ENCODE data around the gene CHCHD6. TPM values are rescaled to one million over a fixed set of nuclear protein-coding genes. Genes with fewer than 3 reads are reported as not detected.

CHCHD6 gene
- total RNA-seq, 1 experiment from 2014 or later, result 45.9 TPM

GRCh38 chr3:126952983-126953660, 249.1 kb downstream of the CHCHD6 start:
- H3K4me3 Mint-ChIP-seq (ENCODE audit: low read depth, unreplicated experiment), result no peak overlapping the region
- no peaks in the 10 kb centered on the region for H3K9me3 Mint-ChIP-seq (ENCODE audit: low read depth, unreplicated experiment)
- no peaks in the 10 kb centered on the region for H3K36me3 Mint-ChIP-seq (ENCODE audit: insufficient read depth, unreplicated experiment)
- intact Hi-C loops (cut with micrococcal nuclease; ENCODE audit: unreplicated experiment), result no loop called here
- CTCF ChIA-PET, result no interaction called here
- H3K4me1 Mint-ChIP-seq (ENCODE audit: low read depth, unreplicated experiment), result no peaks in the 10 kb centered on the region
- no TSS peak for BruUV-seq (replicated peaks)
- DNase-seq, result no peak
- H3K27me3 Mint-ChIP-seq (ENCODE audit: unreplicated experiment), result no peaks in the 10 kb centered on the region
- TF ChIP-seq, protein P1, sequence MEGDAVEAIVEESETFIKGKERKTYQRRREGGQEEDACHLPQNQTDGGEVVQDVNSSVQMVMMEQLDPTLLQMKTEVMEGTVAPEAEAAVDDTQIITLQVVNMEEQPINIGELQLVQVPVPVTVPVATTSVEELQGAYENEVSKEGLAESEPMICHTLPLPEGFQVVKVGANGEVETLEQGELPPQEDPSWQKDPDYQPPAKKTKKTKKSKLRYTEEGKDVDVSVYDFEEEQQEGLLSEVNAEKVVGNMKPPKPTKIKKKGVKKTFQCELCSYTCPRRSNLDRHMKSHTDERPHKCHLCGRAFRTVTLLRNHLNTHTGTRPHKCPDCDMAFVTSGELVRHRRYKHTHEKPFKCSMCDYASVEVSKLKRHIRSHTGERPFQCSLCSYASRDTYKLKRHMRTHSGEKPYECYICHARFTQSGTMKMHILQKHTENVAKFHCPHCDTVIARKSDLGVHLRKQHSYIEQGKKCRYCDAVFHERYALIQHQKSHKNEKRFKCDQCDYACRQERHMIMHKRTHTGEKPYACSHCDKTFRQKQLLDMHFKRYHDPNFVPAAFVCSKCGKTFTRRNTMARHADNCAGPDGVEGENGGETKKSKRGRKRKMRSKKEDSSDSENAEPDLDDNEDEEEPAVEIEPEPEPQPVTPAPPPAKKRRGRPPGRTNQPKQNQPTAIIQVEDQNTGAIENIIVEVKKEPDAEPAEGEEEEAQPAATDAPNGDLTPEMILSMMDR (IDR thresholded peaks at IDR 0.05; ENCODE audit: unreplicated experiment), result no peak
- no peak overlapping the region for H3K27ac Mint-ChIP-seq (ENCODE audit: unreplicated experiment)

DNA sequence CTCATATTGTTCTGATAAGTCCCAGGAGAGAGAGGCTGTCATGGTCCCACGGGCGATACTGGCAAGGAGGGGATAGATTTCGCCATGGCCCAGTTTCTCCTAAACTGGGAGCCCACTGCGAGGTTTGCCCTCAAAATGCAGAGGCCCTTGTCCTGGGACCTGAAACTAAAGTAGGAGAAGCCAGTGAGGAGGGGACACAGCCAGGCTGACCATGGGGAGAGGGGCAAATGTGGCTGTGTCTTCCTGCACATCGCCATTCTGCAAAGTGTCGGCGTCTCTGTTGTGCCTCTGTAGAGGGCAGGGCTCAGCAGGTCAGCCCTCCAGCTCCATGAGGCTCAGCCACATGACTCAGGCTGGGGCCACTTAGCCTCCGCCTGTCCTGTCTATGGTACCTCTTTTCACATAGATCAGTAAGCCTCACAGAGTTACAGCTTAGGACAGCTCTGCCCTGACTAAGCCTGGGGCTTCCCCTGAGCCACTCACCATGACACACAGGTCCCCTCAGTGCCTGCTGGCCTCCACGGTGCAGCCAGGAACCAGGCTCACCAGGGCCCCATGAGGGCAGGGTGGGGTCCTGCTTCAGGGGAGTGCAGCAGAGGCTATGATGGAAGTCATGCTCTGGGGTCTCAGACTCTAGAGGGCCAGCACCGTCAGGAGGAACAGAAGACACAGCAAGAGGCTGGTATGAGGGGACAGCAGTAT, 250.3 kb downstream of the CHCHD6 start:
- Mint-ChIP-seq H3K36me3 (ENCODE audit: insufficient read depth, unreplicated experiment) (no peaks in the 10 kb centered on the region), H3K27me3 (ENCODE audit: unreplicated experiment) (no peaks in the 10 kb centered on the region), H3K9me3 (ENCODE audit: low read depth, unreplicated experiment) (no peaks in the 10 kb centered on the region), H3K27ac (ENCODE audit: unreplicated experiment) (no peak overlapping the region), H3K4me3 (ENCODE audit: low read depth, unreplicated experiment) (no peak overlapping the region), H3K4me1 (ENCODE audit: low read depth, unreplicated experiment) (no peaks in the 10 kb centered on the region)
- DNase-seq, result no peak
- no TSS peak for BruUV-seq (replicated peaks)
- CTCF ChIA-PET, result no interaction called here
- TF ChIP-seq, protein P1 (IDR thresholded peaks at IDR 0.05; ENCODE audit: unreplicated experiment), result no peak
- intact Hi-C loops (cut with micrococcal nuclease; ENCODE audit: unreplicated experiment), result no loop called here

- Mint-ChIP-seq H3K27ac (ENCODE audit: unreplicated experiment) (no peak overlapping the region), H3K9me3 (ENCODE audit: low read depth, unreplicated experiment) (no peaks in the 10 kb centered on the region), H3K27me3 (ENCODE audit: unreplicated experiment) (no peaks in the 10 kb centered on the region), H3K4me1 (ENCODE audit: low read depth, unreplicated experiment) (no peaks in the 10 kb centered on the region), H3K36me3 (ENCODE audit: insufficient read depth, unreplicated experiment) (no peaks in the 10 kb centered on the region), H3K4me3 (ENCODE audit: low read depth, unreplicated experiment) (no peak overlapping the region)
- DNase-seq, result no peak
- CTCF ChIA-PET, result no interaction called here
- TF ChIP-seq, protein P1 (IDR thresholded peaks at IDR 0.05; ENCODE audit: unreplicated experiment), result no peak
- no TSS peak for BruUV-seq (replicated peaks)
- intact Hi-C loops (cut with micrococcal nuclease; ENCODE audit: unreplicated experiment), result no loop called here
Measured at GRCh38 chr3:126955004-126955790, 251.2 kb downstream of the CHCHD6 start.

- H3K4me1 Mint-ChIP-seq (ENCODE audit: low read depth, unreplicated experiment), result no peaks in the 10 kb centered on the region
- peaks cover 3% of the 10 kb centered on the region for H3K36me3 Mint-ChIP-seq (ENCODE audit: insufficient read depth, unreplicated experiment)
- no peaks in the 10 kb centered on the region for H3K9me3 Mint-ChIP-seq (ENCODE audit: low read depth, unreplicated experiment)
- H3K27me3 Mint-ChIP-seq (ENCODE audit: unreplicated experiment), result no peaks in the 10 kb centered on the region
- CTCF ChIA-PET, result no interaction called here
- no TSS peak for BruUV-seq (replicated peaks)
- DNase-seq, result no peak
- no peak overlapping the region for H3K4me3 Mint-ChIP-seq (ENCODE audit: low read depth, unreplicated experiment)
- TF ChIP-seq, protein P1 (IDR thresholded peaks at IDR 0.05; ENCODE audit: unreplicated experiment), result no peak
- H3K27ac Mint-ChIP-seq (ENCODE audit: unreplicated experiment), result no peak overlapping the region
- intact Hi-C loops (cut with micrococcal nuclease; ENCODE audit: unreplicated experiment), result no loop called here
Measured at GRCh38 chr3:126956361-126956760, 252.3 kb downstream of the CHCHD6 start.
